Panc1 (cell line): ENCODE results near the gene RASAL1. TPM values are rescaled to one million over a fixed set of nuclear protein-coding genes. Genes with fewer than 3 reads are reported as not detected.
A peak's percentile ranks its signal among the peaks of the same experiment; 100 is the strongest.

Experiments used
- ATAC-seq: fragments of 200-7000 bp; cut with Tn5 transposase; 2 replicates; pipeline ENCODE4 v1.9.1; 2020; ENCODE audit warnings: mild to moderate bottlenecking, moderate library complexity
- BruUV-seq: library from RNA; stranded (reverse); fragments of 400-500 nt; replicated peaks from 2 replicates; lab custom pipeline; 2021; lab: Mats Ljungman, UMichigan
- CTCF ChIA-PET: fragments of 300-600 bp; sonication (Branson Sonifier 250); formaldehyde crosslinking; loops from one replicate; lab custom pipeline; 2022; ENCODE audit warnings: antibody characterized with exemption; lab: Charles Lee
- POLR2A ChIA-PET: fragments of 300-600 bp; sonication (Branson Sonifier 250); formaldehyde crosslinking; loops from one replicate; lab custom pipeline; 2022; ENCODE audit warnings: antibody characterized with exemption; lab: Charles Lee
- DNase-seq: peaks from one replicate; pipeline ENCODE4 v3.0.0-alpha.2; 2010; ENCODE audit warnings: low read depth, low spot score
- H3K27ac ChIP-seq: 2 replicates; pipeline ENCODE4 v1.5.1; 2011; ENCODE audit warnings: mild to moderate bottlenecking, low read length, inconsistent platforms
- H3K27me3 ChIP-seq: fragments of 200-500 bp; sonication (Bioruptor generic); 2 replicates; pipeline ENCODE4 v1.6.0; 2014; ENCODE audit warnings: low read length, inconsistent platforms; ENCODE audit not compliant: control insufficient read depth, insufficient read depth
- H3K36me3 ChIP-seq: fragments of 200-500 bp; sonication (Bioruptor generic); 2 replicates; pipeline ENCODE4 v1.5.1; 2014; ENCODE audit warnings: inconsistent platforms, mild to moderate bottlenecking, low read length, moderate library complexity; ENCODE audit not compliant: control insufficient read depth, insufficient read depth
- H3K4me1 ChIP-seq: 2 replicates; pipeline ENCODE4 v1.5.1; 2011; ENCODE audit warnings: inconsistent platforms, mild to moderate bottlenecking, low read length, moderate library complexity; ENCODE audit not compliant: control insufficient read depth, insufficient read depth
- H3K4me3 ChIP-seq, 2 experiments: 2 replicates each; pipeline ENCODE4 v1.5.1; 2011 to 2012; ENCODE audit warnings: low read depth in 2 of 2, low read length in 2 of 2, mild to moderate bottlenecking in 2 of 2, inconsistent platforms in 1 of 2, moderate library complexity in 1 of 2
- H3K9me3 ChIP-seq: fragments of 200-500 bp; sonication (Bioruptor generic); 2 replicates; pipeline ENCODE4 v1.5.1; 2014; ENCODE audit warnings: low read depth, mild to moderate bottlenecking, inconsistent platforms, low read length, moderate library complexity; ENCODE audit not compliant: control insufficient read depth, insufficient read depth
- POLR2AphosphoS5 ChIP-seq: IDR thresholded peaks from 2 replicates; pipeline ENCODE4 v1.6.1; 2012; ENCODE audit warnings: mild to moderate bottlenecking, low read depth, low read length, moderate library complexity
- SIN3A ChIP-seq: IDR thresholded peaks from 2 replicates; pipeline ENCODE4 v1.6.1; 2012; ENCODE audit warnings: low read depth, mild to moderate bottlenecking, low read length, moderate library complexity, borderline replicate concordance; ENCODE audit not compliant: insufficient read depth
- TCF7L2 ChIP-seq: IDR thresholded peaks from 2 replicates; pipeline ENCODE4 v1.6.1; 2011; ENCODE audit warnings: mild to moderate bottlenecking, low read depth, low read length, inconsistent platforms
- in situ Hi-C: cut with HindIII; loops from 2 replicates; pipeline ENCODE4 v1.10.0; 2016; ENCODE audit warnings: low sequenced_read_pairs, low pct_unique_long_range_greater_than_20kb
- intact Hi-C: fragments of 100-400 bp; cut with micrococcal nuclease; formaldehyde crosslinking; loops from one replicate; pipeline ENCODE4 v1.10.0; 2022; ENCODE audit not compliant: unreplicated experiment
- total RNA-seq: library from RNA; stranded (reverse); gene quantifications from one replicate; pipeline ENCODE4 v1.2.1, GENCODE V29; 2021; ENCODE audit not compliant: unreplicated experiment
- TF ChIP-seq, protein P1 (sequence below), 2 experiments: IDR thresholded peaks; 2 replicates each; pipeline ENCODE4 v1.6.1; 2011 to 2012; ENCODE audit warnings: low read depth in 2 of 2, control low read depth in 1 of 2, low read length in 1 of 2, mild to moderate bottlenecking in 1 of 2, moderate library complexity in 1 of 2; ENCODE audit not compliant: insufficient read depth in 1 of 2
- TF ChIP-seq, protein P2 (sequence below): fragments of 450-650 bp; IDR thresholded peaks from 2 replicates; pipeline ENCODE4 v1.5.1; 2017; ENCODE audit warnings: mild to moderate bottlenecking

The RASAL1 gene
- total RNA-seq, 1 experiment from 2014 or later, result 0.28 TPM

DNA sequence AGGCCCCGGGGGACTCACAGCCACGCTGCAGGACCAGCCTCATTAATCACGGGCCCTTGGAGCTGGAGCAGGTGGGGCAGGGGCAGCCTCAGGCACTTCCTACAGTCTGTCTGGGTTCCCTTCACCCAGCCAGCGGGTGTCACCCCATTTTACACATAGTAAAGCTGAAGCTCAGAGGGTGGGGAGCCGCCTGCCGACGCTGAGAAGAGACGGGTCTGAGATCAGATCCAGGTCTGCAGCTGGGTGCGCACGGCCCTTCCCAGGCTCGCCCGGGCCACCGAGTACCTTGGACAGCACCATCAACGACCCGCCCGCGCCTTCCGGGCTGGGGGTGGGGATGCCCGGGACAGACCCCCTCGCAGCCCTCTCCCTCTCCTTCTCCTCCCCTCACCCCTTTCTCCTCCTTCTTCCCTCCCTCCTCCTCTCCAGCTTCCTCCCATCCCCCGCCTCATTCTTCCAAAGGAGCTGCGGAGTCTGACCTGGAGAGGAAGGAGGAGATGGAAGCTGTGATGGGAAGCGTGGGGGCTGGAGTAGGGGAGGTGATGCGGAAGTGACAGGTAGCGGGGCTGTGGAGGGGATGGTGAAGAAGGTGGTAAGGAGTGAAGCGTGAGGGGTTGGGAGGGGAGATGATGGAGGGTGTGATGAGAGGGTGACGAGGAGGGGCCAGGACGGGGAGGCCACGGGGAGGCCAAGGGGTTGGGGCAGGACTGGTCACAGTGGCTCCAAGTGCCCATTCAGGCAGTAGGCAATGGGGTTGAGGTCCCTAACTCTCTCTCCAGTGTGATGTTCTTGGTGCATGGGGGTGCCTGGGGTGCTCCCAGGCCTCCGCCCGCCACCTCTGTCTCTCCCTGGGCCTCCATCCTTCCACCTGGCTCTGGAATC is 70.2 kb downstream of the RASAL1 start:
- Histone ChIP-seq H3K27me3 (no peaks in the 10 kb centered on the region; the same call in 1 of the 2 replicates), H3K4me3 (no peak overlapping the region), H3K27ac (no peak overlapping the region), H3K9me3 (no peaks in the 10 kb centered on the region), H3K4me1 (no peaks in the 10 kb centered on the region; the same call in 1 of the 2 replicates), H3K36me3 (no peaks in the 10 kb centered on the region)
- in situ Hi-C loops (loop anchor here (25.0 kb wide), 1 partner anchor 97 kb away; no protein-coding TSS in a partner anchor), intact Hi-C loops (no loop called here)
- CTCF ChIA-PET, result interaction anchor here (0.5 kb wide), 1 partner anchor 20 kb away, joined by 4 read pairs; no protein-coding TSS in a partner anchor
- ATAC-seq, result no peak
- BruUV-seq, result no TSS peak
- DNase-seq, result no peak
- TF ChIP-seq, protein P1, sequence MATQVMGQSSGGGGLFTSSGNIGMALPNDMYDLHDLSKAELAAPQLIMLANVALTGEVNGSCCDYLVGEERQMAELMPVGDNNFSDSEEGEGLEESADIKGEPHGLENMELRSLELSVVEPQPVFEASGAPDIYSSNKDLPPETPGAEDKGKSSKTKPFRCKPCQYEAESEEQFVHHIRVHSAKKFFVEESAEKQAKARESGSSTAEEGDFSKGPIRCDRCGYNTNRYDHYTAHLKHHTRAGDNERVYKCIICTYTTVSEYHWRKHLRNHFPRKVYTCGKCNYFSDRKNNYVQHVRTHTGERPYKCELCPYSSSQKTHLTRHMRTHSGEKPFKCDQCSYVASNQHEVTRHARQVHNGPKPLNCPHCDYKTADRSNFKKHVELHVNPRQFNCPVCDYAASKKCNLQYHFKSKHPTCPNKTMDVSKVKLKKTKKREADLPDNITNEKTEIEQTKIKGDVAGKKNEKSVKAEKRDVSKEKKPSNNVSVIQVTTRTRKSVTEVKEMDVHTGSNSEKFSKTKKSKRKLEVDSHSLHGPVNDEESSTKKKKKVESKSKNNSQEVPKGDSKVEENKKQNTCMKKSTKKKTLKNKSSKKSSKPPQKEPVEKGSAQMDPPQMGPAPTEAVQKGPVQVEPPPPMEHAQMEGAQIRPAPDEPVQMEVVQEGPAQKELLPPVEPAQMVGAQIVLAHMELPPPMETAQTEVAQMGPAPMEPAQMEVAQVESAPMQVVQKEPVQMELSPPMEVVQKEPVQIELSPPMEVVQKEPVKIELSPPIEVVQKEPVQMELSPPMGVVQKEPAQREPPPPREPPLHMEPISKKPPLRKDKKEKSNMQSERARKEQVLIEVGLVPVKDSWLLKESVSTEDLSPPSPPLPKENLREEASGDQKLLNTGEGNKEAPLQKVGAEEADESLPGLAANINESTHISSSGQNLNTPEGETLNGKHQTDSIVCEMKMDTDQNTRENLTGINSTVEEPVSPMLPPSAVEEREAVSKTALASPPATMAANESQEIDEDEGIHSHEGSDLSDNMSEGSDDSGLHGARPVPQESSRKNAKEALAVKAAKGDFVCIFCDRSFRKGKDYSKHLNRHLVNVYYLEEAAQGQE (IDR thresholded peaks at IDR 0.05; ENCODE audit: insufficient read depth in 1 of 2, low read depth in 2 of 2, low read length in 1 of 2), result peak; percentile 94 to 95
- no peak for TF ChIP-seq TCF7L2
- POLR2A ChIA-PET, result no interaction called here

DNA sequence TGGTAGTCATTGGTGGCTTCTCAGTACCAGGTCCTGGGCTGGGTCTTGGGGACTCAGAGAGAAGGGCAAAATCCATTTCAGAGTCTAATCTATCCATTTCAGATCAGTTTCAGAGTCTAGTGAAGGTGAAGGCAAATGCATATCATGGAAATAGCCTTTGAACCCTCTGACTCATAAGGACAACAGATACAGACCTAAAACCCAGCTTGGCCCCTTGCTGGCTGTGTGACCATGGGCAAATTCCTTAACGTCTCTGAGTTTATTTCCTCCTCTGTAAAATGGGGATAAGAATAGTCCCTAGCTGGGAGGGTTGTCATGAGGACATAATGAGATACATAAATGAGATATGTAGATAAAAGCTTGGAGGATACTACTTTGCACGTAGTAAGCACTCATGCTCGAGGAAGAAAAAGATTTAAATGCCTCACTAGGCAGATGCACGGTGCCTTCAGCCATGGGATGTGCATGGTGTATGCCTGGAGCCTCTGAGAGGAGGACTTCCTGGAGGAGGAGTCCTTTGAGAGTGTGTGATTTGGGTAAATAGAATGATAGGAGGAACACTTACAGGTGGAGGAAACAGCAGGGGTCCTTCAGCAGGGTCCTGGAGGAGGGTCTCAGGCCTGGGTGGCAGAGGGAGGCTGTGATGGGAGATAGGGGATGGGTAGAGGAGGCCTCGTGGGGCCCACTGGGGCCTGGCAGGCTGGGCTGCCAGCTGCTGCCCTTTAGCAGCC is 71.0 kb downstream of the RASAL1 start:
- intact Hi-C loops (no loop called here), in situ Hi-C loops (loop anchor here (25.0 kb wide), 1 partner anchor 98 kb away; no protein-coding TSS in a partner anchor)
- TF ChIP-seq SIN3A (no peak), TCF7L2 (no peak), POLR2AphosphoS5 (no peak)
- TF ChIP-seq, protein P1 (IDR thresholded peaks at IDR 0.05; ENCODE audit: insufficient read depth in 1 of 2, low read depth in 2 of 2, low read length in 1 of 2), result no peak
- TF ChIP-seq, protein P2, sequence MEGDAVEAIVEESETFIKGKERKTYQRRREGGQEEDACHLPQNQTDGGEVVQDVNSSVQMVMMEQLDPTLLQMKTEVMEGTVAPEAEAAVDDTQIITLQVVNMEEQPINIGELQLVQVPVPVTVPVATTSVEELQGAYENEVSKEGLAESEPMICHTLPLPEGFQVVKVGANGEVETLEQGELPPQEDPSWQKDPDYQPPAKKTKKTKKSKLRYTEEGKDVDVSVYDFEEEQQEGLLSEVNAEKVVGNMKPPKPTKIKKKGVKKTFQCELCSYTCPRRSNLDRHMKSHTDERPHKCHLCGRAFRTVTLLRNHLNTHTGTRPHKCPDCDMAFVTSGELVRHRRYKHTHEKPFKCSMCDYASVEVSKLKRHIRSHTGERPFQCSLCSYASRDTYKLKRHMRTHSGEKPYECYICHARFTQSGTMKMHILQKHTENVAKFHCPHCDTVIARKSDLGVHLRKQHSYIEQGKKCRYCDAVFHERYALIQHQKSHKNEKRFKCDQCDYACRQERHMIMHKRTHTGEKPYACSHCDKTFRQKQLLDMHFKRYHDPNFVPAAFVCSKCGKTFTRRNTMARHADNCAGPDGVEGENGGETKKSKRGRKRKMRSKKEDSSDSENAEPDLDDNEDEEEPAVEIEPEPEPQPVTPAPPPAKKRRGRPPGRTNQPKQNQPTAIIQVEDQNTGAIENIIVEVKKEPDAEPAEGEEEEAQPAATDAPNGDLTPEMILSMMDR, result no peak
- DNase-seq (no peak), ATAC-seq (no peak)
- Histone ChIP-seq H3K27me3 (no peaks in the 10 kb centered on the region; the same call in 1 of the 2 replicates), H3K9me3 (no peaks in the 10 kb centered on the region), H3K36me3 (no peaks in the 10 kb centered on the region), H3K4me1 (no peaks in the 10 kb centered on the region; the same call in 1 of the 2 replicates), H3K4me3 (no peak overlapping the region), H3K27ac (no peak overlapping the region)
- CTCF ChIA-PET, result no interaction called here
- BruUV-seq, result no TSS peak
- POLR2A ChIA-PET, result no interaction called here
